ENCODE data around the gene POU2F2.
A peak's percentile ranks its signal among the peaks of the same experiment; 100 is the strongest.

The POU2F2 gene

GRCh38 chr19:42098781-42099180 lies 33.5 kb downstream of the POU2F2 start:
- DNase-seq = no peak

GRCh38 chr19:42097461-42097860 lies 34.8 kb downstream of the POU2F2 start:
- no peak for DNase-seq

DNA sequence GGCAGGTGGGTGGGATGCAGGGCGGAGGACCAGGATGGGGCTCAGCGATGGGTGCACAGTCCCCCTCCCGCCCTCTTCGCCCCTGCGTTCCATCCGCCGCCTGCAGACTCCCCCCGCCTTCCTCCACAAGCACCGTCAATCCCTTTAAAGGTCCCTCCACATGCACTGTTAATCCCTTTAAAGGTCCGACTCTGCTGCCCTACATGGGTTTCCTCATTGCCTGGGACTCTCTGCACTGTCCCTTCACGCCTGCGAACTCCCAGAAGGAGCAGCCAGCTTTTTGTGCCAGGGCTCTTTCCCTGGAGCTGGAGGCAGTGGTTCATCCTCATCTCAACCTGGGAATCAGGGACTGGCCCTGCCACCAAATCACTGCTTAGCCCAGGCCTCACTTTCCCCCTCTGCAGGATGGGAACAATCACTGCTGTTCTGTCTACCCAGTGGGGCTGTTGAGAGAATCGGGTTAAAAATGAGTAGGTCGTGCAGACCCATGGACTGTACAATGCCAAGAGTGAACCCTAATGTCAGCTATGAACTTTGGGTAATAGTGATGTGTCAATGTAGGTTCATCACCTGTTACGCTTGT lies 35.9 kb downstream of the POU2F2 start:
- no peak for DNase-seq

DNA sequence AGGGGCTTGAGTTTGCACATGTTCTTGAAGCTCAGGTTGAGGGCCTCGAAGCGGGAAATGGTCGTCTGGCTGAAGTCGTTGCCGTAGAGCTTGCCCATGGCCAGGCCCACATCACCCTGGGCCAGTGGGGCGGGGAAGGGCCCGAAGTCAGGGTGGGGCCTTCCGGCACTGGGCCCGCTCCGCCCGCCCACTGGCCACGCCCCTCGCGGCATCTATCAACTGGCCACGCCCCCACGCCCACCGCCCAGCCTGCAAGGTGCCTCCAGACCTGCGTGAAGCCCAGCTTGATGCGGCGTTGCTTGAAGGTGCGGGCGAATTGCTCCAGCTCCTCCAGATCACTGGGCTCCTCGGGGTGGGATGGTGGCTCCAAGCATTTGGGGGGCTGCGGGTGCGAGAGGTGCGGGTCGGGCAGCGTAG lies 36.4 kb downstream of the POU2F2 start:
- no peak for DNase-seq

DNA sequence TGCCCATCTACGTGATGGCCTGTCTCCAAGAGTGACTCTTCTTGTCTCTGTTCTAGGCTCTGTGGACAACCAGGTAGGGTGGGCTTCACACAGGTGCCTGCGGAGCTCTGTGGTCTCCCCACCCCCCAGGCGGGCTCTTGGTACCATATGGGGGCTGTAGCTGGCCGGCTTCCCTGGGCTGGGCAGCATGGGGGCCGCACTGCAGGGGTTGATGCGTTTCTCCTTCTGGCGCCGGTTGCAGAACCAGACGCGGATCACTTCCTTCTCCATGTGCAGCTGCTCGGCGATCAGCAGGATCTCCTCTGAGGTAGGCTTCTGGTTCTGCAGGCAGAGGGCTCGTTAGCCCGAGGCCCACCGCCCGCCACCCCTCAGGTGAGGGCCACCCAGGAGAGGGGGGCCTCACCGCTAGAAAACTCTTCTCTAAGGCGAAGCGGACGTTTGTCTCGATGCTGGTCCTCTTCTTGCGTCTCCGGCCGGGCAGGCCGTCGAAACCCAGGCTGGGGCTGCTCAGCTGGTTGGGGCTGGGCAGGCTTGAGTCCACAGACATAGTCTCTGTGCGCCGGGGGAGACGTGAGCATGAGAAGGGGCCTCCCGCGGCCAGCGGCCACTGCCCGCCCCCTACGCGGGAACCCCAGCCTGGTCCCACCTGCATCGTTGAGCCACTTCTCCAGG lies 37.0 kb downstream of the POU2F2 start:
- DNase-seq = no peak

- DNase-seq = no peak
These were observed 38.3 kb downstream of the POU2F2 start for GRCh38 chr19:42093926-42094325.

GRCh38 chr19:42093505-42093904 lies 38.7 kb downstream of the POU2F2 start:
- no peak for DNase-seq

DNA sequence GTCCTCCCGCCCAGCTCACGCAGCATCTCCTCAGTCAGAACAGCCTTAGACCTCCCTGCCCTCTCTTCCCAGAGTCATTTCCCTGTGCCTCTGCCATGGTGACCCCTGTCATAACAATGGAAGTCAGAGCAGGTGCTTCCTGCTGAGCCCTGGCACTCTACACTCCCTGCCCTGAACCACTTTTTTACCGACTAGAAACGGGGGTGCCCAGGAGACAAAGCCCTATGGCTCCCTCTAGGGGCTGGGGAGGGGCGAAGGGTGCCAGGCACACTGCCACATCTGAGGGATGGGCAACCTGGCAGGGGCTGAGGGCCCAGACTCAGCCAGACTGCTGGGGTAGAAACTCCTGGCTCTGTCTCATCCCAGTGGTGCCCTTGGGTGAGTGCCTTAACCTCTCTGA lies 39.9 kb downstream of the POU2F2 start:
- DNase-seq = peak; percentile 27

- DNase-seq = no peak
These were observed 40.5 kb downstream of the POU2F2 start for GRCh38 chr19:42091742-42092141.

GRCh38 chr19:42091300-42091699 lies 40.9 kb downstream of the POU2F2 start:
- DNase-seq = no peak

DNA sequence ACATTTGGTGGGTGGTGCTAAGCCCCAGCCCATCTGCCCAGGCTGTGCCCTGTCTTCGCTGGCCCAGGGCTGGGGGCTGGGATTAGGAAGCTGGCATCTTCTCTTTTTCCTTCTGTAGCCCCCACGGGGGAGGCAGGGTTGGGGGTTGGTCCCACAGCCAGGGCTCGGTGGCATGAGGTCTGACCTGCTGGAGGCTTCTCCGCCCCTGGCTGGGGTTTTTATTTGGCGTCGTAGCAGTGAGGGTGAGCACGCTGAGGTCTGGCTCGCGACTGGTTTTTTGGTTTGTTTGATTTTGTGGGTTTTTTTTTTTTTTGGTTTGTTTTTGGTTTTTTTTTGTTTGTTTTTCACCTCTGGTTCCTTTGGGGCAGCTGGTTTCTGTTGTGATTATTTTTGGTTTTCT lies 41.6 kb downstream of the POU2F2 start:
- DNase-seq = no peak

DNA sequence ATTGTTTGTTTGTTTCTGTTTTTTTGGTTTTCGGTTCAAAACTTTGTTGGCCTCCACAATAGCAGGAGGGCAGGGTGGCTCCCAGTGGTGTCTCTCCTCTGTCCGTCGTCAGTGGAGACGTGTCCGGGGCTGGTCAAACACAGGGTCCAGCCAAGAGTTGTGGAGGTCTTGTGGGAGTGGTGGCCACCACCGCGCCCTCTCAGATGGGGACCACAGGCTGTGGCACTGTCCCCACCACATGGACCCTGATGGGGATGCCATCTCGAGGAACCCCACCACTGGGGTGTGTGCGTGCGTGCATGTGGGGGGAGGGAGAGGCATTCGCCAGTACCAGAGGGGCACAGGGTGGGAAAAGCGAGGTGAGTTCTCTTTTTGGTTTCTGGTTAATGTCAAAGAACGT lies 42.5 kb downstream of the POU2F2 start:
- no peak for DNase-seq

DNA sequence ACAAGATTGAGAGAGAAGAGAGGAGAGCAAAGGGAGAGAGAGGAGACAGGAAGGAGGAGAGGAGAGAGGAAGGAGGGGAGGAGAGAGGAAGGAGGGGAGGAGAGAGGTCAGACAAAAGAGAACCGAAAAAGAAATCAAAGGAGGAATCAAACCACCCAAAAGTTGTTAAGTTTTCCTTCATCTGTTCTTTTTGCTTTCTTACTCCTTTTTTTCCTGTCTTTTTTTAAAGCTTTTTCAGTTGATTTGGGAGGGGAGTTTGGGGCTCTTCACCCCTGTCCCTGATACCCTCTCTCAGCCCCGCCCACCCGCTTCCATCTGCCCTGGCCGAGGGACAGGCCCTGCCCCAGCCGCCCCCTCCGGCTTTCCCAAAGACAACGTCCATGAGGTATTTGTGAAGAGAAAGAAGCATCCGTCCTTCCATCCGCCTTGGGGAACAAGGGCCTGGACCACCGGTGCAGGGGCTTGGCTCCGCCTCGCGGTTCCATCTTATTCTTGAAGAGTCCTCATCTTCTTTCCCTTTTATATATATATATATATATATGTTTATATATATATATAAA lies 43.0 kb downstream of the POU2F2 start:
- DNase-seq = no peak

- no peak for DNase-seq
These were observed 43.6 kb downstream of the POU2F2 start for GRCh38 chr19:42088471-42089190.

- DNase-seq = no peak
These were observed 45.3 kb downstream of the POU2F2 start for GRCh38 chr19:42086770-42087550.

DNA sequence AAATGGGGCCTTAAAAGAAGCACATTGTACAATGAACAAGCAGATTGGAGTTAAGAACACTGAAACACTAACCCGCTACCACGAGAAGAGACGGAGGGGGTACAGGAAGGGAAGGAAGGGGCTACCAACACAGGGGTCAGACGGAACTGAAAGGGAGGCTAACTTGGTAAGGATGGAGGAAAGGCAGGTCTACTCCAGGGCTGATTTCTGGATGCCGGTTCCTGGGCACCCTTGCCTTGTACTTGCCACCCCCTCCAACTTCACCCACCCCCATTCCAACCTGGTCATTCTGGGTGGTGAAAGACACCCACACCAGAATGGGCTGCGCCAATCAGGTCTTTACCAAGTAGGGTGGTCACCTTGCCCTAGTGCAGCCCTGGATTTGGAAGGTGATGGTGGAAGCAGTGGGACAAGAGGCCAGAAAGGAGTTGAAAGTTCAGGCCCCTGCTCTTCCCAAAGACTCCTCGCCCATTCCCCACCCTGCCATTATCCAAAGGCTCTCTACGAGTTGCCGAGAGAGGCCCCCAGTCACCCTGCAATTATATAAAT lies 46.0 kb downstream of the POU2F2 start:
- DNase-seq = no peak

DNA sequence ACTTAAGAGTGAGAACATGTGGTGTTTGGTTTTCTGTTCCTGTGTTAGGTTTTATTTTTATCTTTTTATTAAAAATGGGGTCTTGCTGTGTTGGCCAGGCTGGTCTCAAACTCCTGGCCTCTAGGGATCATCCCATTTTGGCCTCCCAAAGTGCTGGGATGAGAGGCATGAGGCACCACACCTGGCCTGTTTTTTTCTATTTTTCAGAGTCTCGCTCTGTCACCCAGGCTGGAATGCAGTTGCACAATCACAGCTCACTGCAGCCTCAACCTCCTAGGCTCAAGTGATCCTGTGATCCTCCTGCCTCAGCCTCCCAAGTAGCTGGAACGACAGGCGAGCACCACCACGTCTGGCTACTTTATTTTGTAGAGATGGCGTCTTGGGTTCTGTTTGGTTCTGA lies 48.7 kb downstream of the POU2F2 start:
- no peak for DNase-seq

- DNase-seq = no peak
These were observed 50.6 kb downstream of the POU2F2 start for GRCh38 chr19:42081584-42082203.

- DNase-seq = no peak
These were observed 51.4 kb downstream of the POU2F2 start for GRCh38 chr19:42080764-42081375.

- no peak for DNase-seq
These were observed 52.1 kb downstream of the POU2F2 start for GRCh38 chr19:42079886-42080763.

GRCh38 chr19:42079276-42079669 lies 53.0 kb downstream of the POU2F2 start:
- DNase-seq = no peak
